Upper lobe of left lung (tissue), 4 donors: ENCODE measurements around the gene HS6ST1.

Experiments used
- POLR2A ChIP-seq, 4 donors: fragments of 450-650 bp; IDR thresholded peaks; one replicate each; pipeline ENCODE4 v1.5.1; 2016 to 2017; ENCODE audit warnings: antibody characterized with exemption in 4 of 4, mild to moderate bottlenecking in 2 of 4
- POLR2AphosphoS5 ChIP-seq, 2 donors: sonication (generic); formaldehyde crosslinking; IDR thresholded peaks; one replicate each; pipeline ENCODE4 v1.5.1; 2017; ENCODE audit warnings: antibody characterized with exemption in 2 of 2
- TF ChIP-seq, protein P1 (sequence below), 6 experiments: fragments of 450-650 bp in 4 of 6; fragments of 200-600 bp in 2 of 6; sonication (generic) in 2 of 6; IDR thresholded peaks; one replicate each; pipeline ENCODE4 v1.5.1; 2016 to 2019; ENCODE audit warnings: antibody characterized with exemption in 6 of 6

DNA sequence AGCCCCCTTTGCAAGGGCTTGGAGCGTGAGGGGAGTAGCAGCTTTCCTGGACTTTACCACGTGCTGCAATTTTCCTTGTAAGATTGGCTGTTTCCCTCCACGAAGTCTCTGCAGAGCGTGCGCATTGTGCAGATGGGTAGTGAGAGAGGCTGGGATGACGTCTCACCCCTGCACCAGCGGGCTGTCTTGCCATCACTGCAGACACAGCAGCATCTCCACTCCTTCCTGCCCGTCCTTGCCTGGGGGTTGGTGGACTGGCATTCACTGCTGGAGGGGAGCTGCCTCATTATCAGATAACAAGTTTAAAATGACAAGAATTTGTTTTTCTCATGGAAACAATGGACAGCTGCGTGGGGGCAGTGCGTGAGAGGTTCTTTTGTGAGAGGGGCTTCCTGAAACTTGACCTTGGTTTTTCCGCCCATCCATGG is 45.3 kb upstream of the HS6ST1 start:
- TF ChIP-seq, protein P1, sequence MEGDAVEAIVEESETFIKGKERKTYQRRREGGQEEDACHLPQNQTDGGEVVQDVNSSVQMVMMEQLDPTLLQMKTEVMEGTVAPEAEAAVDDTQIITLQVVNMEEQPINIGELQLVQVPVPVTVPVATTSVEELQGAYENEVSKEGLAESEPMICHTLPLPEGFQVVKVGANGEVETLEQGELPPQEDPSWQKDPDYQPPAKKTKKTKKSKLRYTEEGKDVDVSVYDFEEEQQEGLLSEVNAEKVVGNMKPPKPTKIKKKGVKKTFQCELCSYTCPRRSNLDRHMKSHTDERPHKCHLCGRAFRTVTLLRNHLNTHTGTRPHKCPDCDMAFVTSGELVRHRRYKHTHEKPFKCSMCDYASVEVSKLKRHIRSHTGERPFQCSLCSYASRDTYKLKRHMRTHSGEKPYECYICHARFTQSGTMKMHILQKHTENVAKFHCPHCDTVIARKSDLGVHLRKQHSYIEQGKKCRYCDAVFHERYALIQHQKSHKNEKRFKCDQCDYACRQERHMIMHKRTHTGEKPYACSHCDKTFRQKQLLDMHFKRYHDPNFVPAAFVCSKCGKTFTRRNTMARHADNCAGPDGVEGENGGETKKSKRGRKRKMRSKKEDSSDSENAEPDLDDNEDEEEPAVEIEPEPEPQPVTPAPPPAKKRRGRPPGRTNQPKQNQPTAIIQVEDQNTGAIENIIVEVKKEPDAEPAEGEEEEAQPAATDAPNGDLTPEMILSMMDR (IDR thresholded peaks at IDR 0.05): no peak
- TF ChIP-seq POLR2A (IDR thresholded peaks at IDR 0.05) (no peak), POLR2AphosphoS5 (IDR thresholded peaks at IDR 0.05) (no peak)
